Endothelial cell of umbilical vein (primary cell): ENCODE results near the gene GJB5.

ENCODE experiments used
- CTCF ChIP-seq, 2 donors: IDR thresholded peaks; 1 replicate in 1 of 2; 2 replicates in 1 of 2; pipeline ENCODE4 v1.5.1; 2011; ENCODE audit warnings: low read length in 2 of 2, mild to moderate bottlenecking in 2 of 2, moderate library complexity in 2 of 2, control low read depth in 1 of 2, inconsistent platforms in 1 of 2, low read depth in 1 of 2; ENCODE audit not compliant: insufficient read depth in 1 of 2; ENCODE audit errors: extremely low read depth in 1 of 2
- EZH2 ChIP-seq: IDR thresholded peaks from 2 replicates; pipeline ENCODE4 v1.6.1; 2012; ENCODE audit warnings: borderline replicate concordance, low read depth, mild to moderate bottlenecking, moderate library complexity, low read length, inconsistent platforms; ENCODE audit not compliant: severe bottlenecking

- TF ChIP-seq EZH2 (no peak), CTCF (IDR thresholded peaks at IDR 0.05; ENCODE audit: extremely low read depth in 1 of 2, insufficient read depth in 1 of 2, low read depth in 1 of 2, low read length in 2 of 2) (no peak)
Measured at GRCh38 chr1:34761176-34761761, 6.4 kb downstream of the GJB5 start.
